Measurements from ENCODE around the gene CRADD. TPM values are rescaled to one million over a fixed set of nuclear protein-coding genes. Genes with fewer than 3 reads are reported as not detected.

CRADD gene
- total RNA-seq, 1 experiment from 2014 or later = 7.6 TPM

DNA sequence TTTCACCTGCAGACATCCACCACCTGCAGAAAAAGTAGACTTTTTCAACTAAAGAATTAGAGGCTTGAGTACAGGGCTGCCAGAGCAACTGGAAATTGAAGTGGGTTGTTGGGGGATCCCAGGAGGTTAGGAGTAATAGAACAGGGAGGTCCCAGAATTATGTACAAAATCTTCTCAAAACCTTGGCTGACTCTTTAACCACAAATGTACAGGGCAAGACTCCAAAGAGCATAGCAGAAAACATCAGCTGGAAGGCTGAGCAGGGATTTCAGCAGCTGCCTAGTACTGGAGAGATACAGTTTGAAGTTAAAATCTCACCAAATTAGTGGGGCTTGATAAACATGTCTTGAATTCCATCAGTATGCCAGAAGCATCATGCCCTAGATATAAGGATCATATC, 191.6 kb downstream of the CRADD start:
- H3K4me1 Mint-ChIP-seq = no peaks in the 10 kb centered on the region
- no peak overlapping the region for H2BK12ac ChIP-seq (ENCODE audit: insufficient read length, low read depth, low read length)
- H3K27me3 Mint-ChIP-seq (ENCODE audit: low read depth) = no peaks in the 10 kb centered on the region; the same call in 1 of the 2 replicates
- H3K14ac ChIP-seq (ENCODE audit: insufficient read depth, low read length) = no peak overlapping the region
- H3K27ac Mint-ChIP-seq = no peak overlapping the region
- no peaks in the 10 kb centered on the region for H3K4me1 ChIP-seq (ENCODE audit: insufficient read depth, low read length)
- H3K9me3 ChIP-seq (ENCODE audit: control insufficient read depth, low read depth, low read length) = no peaks in the 10 kb centered on the region
- no peaks in the 10 kb centered on the region for H3K79me1 ChIP-seq (ENCODE audit: insufficient read depth, low read depth, low read length, poor library complexity, severe bottlenecking)
- H3T11ph ChIP-seq (ENCODE audit: low read length) = no peak overlapping the region
- no peak overlapping the region for H3K56ac ChIP-seq (ENCODE audit: insufficient read length, low read depth, low read length)
- H2BK15ac ChIP-seq (ENCODE audit: low read depth, low read length) = no peak overlapping the region
- H2BK20ac ChIP-seq (ENCODE audit: low read depth, low read length, poor library complexity, severe bottlenecking) = no peak overlapping the region
- no peak overlapping the region for H3K4me3 Mint-ChIP-seq
- H4K8ac ChIP-seq (replicated peaks; ENCODE audit: insufficient read length, low read depth, low read length) = no peak overlapping the region
- H2AFZ ChIP-seq (ENCODE audit: low read length) = no peak overlapping the region
- H3K9me3 Mint-ChIP-seq = peaks cover 33 to 37% of the 10 kb centered on the region in 2 experiments
- H3K4me2 ChIP-seq (ENCODE audit: insufficient read depth, insufficient read length, low read length) = no peak overlapping the region
- DNase-seq = no peak
- H3K36me3 Mint-ChIP-seq (ENCODE audit: insufficient read depth in 1 of 3, low read depth in 3 of 3) = peaks cover 2 to 24% (median 20%) of the 10 kb centered on the region in 3 experiments; a peak in 6 of 7 replicates
- H4K20me1 ChIP-seq (ENCODE audit: control insufficient read depth, insufficient read depth, insufficient read length) = no peaks in the 10 kb centered on the region
- no peaks in the 10 kb centered on the region for H3K79me2 ChIP-seq (ENCODE audit: insufficient read depth, low read length)
- H2AK5ac ChIP-seq (ENCODE audit: insufficient read length, low read length) = no peak overlapping the region
- no peak overlapping the region for H4K91ac ChIP-seq (ENCODE audit: insufficient read length, low read depth, low read length)
- TF ChIP-seq, protein P1, sequence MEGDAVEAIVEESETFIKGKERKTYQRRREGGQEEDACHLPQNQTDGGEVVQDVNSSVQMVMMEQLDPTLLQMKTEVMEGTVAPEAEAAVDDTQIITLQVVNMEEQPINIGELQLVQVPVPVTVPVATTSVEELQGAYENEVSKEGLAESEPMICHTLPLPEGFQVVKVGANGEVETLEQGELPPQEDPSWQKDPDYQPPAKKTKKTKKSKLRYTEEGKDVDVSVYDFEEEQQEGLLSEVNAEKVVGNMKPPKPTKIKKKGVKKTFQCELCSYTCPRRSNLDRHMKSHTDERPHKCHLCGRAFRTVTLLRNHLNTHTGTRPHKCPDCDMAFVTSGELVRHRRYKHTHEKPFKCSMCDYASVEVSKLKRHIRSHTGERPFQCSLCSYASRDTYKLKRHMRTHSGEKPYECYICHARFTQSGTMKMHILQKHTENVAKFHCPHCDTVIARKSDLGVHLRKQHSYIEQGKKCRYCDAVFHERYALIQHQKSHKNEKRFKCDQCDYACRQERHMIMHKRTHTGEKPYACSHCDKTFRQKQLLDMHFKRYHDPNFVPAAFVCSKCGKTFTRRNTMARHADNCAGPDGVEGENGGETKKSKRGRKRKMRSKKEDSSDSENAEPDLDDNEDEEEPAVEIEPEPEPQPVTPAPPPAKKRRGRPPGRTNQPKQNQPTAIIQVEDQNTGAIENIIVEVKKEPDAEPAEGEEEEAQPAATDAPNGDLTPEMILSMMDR (conservative IDR thresholded peaks at IDR 0.05) = no peak
- H3K9ac ChIP-seq (ENCODE audit: extremely low read depth, insufficient read length, low read length) = no peak overlapping the region
- no peak overlapping the region for H2BK120ac ChIP-seq (ENCODE audit: low read depth, low read length, poor library complexity, severe bottlenecking)
- H4K5ac ChIP-seq (ENCODE audit: insufficient read length, low read depth, low read length) = no peak overlapping the region
- H3K4ac ChIP-seq (ENCODE audit: low read depth, low read length) = no peak overlapping the region
- H3K27me3 ChIP-seq (ENCODE audit: insufficient read depth, low read length) = no peaks in the 10 kb centered on the region
- no peak overlapping the region for H3K18ac ChIP-seq (ENCODE audit: insufficient read length, low read depth, low read length)
- H3K23me2 ChIP-seq (ENCODE audit: insufficient read length, low read depth, low read length, poor library complexity, severe bottlenecking) = no peaks in the 10 kb centered on the region
- no peak overlapping the region for H2BK5ac ChIP-seq (ENCODE audit: insufficient read length, low read length)
- H3K23ac ChIP-seq (ENCODE audit: insufficient read length, low read depth, low read length) = no peak overlapping the region
- H3K27ac ChIP-seq (ENCODE audit: insufficient read length, low read depth, low read length) = no peak overlapping the region

Data from H9 (cell line).